ENCODE measurements around the gene LEKR1. TPM values are rescaled to one million over a fixed set of nuclear protein-coding genes. Genes with fewer than 3 reads are reported as not detected.

Gene LEKR1
- total and polyA plus RNA-seq, 2 donors (not counting 3 experiments of a cell fraction or from before 2014, with no cell fraction given): 0.07 to 0.64 TPM

- no TSS peak for BruUV-seq (replicated peaks)
- H3K4me3 ChIP-seq (replicated peaks in 1 of 3; ENCODE audit: insufficient read depth in 1 of 3, low read depth in 1 of 3, low read length in 3 of 3): no peak overlapping the region
- no peak overlapping the region for H3K9ac ChIP-seq (replicated peaks; ENCODE audit: extremely low read depth, insufficient read depth, low read length)
- ChIA-PET POLR2A (no interaction called here), CTCF (interaction anchor here (1.4 kb wide), 1 partner anchor 18 kb away, joined by 4 read pairs; no protein-coding TSS in a partner anchor)
- H3K4me2 ChIP-seq (ENCODE audit: insufficient read depth, low read length): no peak overlapping the region
- dilution Hi-C loops (cut with MboI; ENCODE audit: extremely low pct_ligation_motif_present, low sequenced_read_pairs): no loop called here
- DNase-seq (ENCODE audit: low read depth, low spot score) (no peak), FAIRE-seq (no peak)
- TF ChIP-seq FOS (IDR thresholded peaks at IDR 0.05; ENCODE audit: borderline replicate concordance, insufficient read depth, low read length) (no peak), POLR2AphosphoS5 (IDR thresholded peaks at IDR 0.05; ENCODE audit: insufficient read depth, low read depth, low read length) (no peak)
- H3K27ac ChIP-seq (ENCODE audit: insufficient read depth, low read depth, low read length): no peak overlapping the region
- H2AFZ ChIP-seq (ENCODE audit: low read depth, low read length): no peak overlapping the region
- no peaks in the 10 kb centered on the region for H3K4me1 ChIP-seq (ENCODE audit: control insufficient read depth, extremely low read depth, insufficient read depth, low read length)
- peaks cover under 1% of the 10 kb centered on the region for H3K9me1 ChIP-seq (replicated peaks; ENCODE audit: control insufficient read depth, extremely low read depth, insufficient read depth, low read length)
- no peaks in the 10 kb centered on the region for H3K36me3 ChIP-seq (ENCODE audit: control insufficient read depth in 2 of 2, extremely low read depth in 1 of 2, insufficient read depth in 2 of 2, low read length in 2 of 2)
- no peaks in the 10 kb centered on the region for H3K27me3 ChIP-seq (ENCODE audit: control insufficient read depth in 2 of 2, insufficient read depth in 2 of 2, low read length in 2 of 2)
- no peaks in the 10 kb centered on the region for H4K20me1 ChIP-seq (replicated peaks; ENCODE audit: control insufficient read depth, extremely low read depth, insufficient read depth, low read length)
- intact Hi-C loops (cut with micrococcal nuclease): no loop called here
- no peaks in the 10 kb centered on the region for H3K9me3 ChIP-seq (replicated peaks; ENCODE audit: control insufficient read depth, insufficient read depth, low read length)
- no peaks in the 10 kb centered on the region for H3K79me2 ChIP-seq (ENCODE audit: control insufficient read depth, insufficient read depth, low read length)
These were observed 94.2 kb downstream of the LEKR1 start for GRCh38 chr3:156920399-156920798.

- dilution Hi-C loops (cut with MboI; ENCODE audit: extremely low pct_ligation_motif_present, low sequenced_read_pairs): no loop called here
- CTCF ChIA-PET: interaction anchor here (1.0 to 1.6 kb wide), 2 partner anchors 10 to 15 kb away, joined by 4 read pairs; no protein-coding TSS in a partner anchor
- BruUV-seq (replicated peaks): no TSS peak
These were observed 97.2 kb downstream of the LEKR1 start for GRCh38 chr3:156923349-156923748.

More at GRCh38 chr3:156923349-156923748, 97.2 kb downstream of the LEKR1 start:
- no peaks in the 10 kb centered on the region for H3K27me3 ChIP-seq (ENCODE audit: control insufficient read depth in 2 of 2, insufficient read depth in 2 of 2, low read length in 2 of 2)
- no peaks in the 10 kb centered on the region for H3K4me1 ChIP-seq (ENCODE audit: control insufficient read depth, extremely low read depth, insufficient read depth, low read length)
- H3K4me2 ChIP-seq (ENCODE audit: insufficient read depth, low read length): no peak overlapping the region
- intact Hi-C loops (cut with micrococcal nuclease): no loop called here
- FAIRE-seq (no peak), DNase-seq (ENCODE audit: low read depth, low spot score) (no peak)
- TF ChIP-seq EZH2 (IDR thresholded peaks at IDR 0.05; ENCODE audit: borderline replicate concordance, low read depth, low read length, severe bottlenecking) (no peak), FOS (IDR thresholded peaks at IDR 0.05; ENCODE audit: borderline replicate concordance, insufficient read depth, low read length) (no peak), CTCF (IDR thresholded peaks at IDR 0.05; ENCODE audit: extremely low read depth in 1 of 2, insufficient read depth in 1 of 2, low read depth in 1 of 2, low read length in 2 of 2) (no peak), GATA2 (IDR thresholded peaks at IDR 0.05; ENCODE audit: insufficient read depth, insufficient read length, low read depth, low read length) (no peak), MYC (IDR thresholded peaks at IDR 0.05; ENCODE audit: low read depth, low read length) (no peak), JUN (IDR thresholded peaks at IDR 0.05; ENCODE audit: borderline replicate concordance, insufficient read depth, insufficient read length, low read depth) (no peak), POLR2A (IDR thresholded peaks at IDR 0.05; ENCODE audit: low read depth, low read length) (no peak), MAX (IDR thresholded peaks at IDR 0.05; ENCODE audit: insufficient read depth, insufficient read length) (no peak), POLR2AphosphoS5 (IDR thresholded peaks at IDR 0.05; ENCODE audit: insufficient read depth, low read depth, low read length) (no peak)
- no peaks in the 10 kb centered on the region for H3K9me3 ChIP-seq (replicated peaks; ENCODE audit: control insufficient read depth, insufficient read depth, low read length)
- H3K79me2 ChIP-seq (ENCODE audit: control insufficient read depth, insufficient read depth, low read length): no peaks in the 10 kb centered on the region
- POLR2A ChIA-PET: no interaction called here
- no peak overlapping the region for H2AFZ ChIP-seq (ENCODE audit: low read depth, low read length)
- H3K9me1 ChIP-seq (replicated peaks; ENCODE audit: control insufficient read depth, extremely low read depth, insufficient read depth, low read length): no peaks in the 10 kb centered on the region
- no peaks in the 10 kb centered on the region for H3K36me3 ChIP-seq (ENCODE audit: control insufficient read depth in 2 of 2, extremely low read depth in 1 of 2, insufficient read depth in 2 of 2, low read length in 2 of 2)
- H3K9ac ChIP-seq (replicated peaks; ENCODE audit: extremely low read depth, insufficient read depth, low read length): no peak overlapping the region
- no peak overlapping the region for H3K4me3 ChIP-seq (replicated peaks in 1 of 3; ENCODE audit: insufficient read depth in 1 of 3, low read depth in 1 of 3, low read length in 3 of 3)
- no peaks in the 10 kb centered on the region for H4K20me1 ChIP-seq (replicated peaks; ENCODE audit: control insufficient read depth, extremely low read depth, insufficient read depth, low read length)
- no peak overlapping the region for H3K27ac ChIP-seq (ENCODE audit: insufficient read depth, low read depth, low read length)

Data from endothelial cell of umbilical vein (primary cell).